NB4 (cell line): Measurements from ENCODE around the gene LINGO3.

ENCODE experiments used
- CTCF ChIP-seq: IDR thresholded peaks from one replicate; pipeline ENCODE4 v1.5.1; 2012; ENCODE audit warnings: low read depth, low read length
- POLR2A ChIP-seq: IDR thresholded peaks from 2 replicates; pipeline ENCODE4 v1.6.1; 2011; ENCODE audit warnings: mild to moderate bottlenecking; ENCODE audit not compliant: insufficient read length; ENCODE audit errors: extremely low read depth

- TF ChIP-seq POLR2A = no peak
- TF ChIP-seq CTCF = no peak
Observed at GRCh38 chr19:2287585-2288337, 20.2 kb downstream of the LINGO3 start.
